A204.1 (cell line): ENCODE data around the gene PCDHB11.
A peak's percentile ranks its signal among the peaks of the same experiment; 100 is the strongest.
"Not testable (repeated sequence)": the region's sequence is repeated elsewhere in the genome, so short reads cannot be mapped to it uniquely, and the experiment has no call there.

Source experiments
- FAIRE-seq: peaks from 2 replicates; lab custom pipeline; 2012; peaks lifted over from hg19 to GRCh38; lab: Jason Lieb, UNC

The PCDHB11 gene

GRCh38 chr5:141186897-141187512 is 12.4 kb upstream of the PCDHB11 start, which contains the start of gene PCDHB9:
Gene PCDHB9 (plus strand): TSS chr5:141187161. CDS start chr5:141187319, 158 bp downstream.
- no peak for FAIRE-seq

GRCh38 chr5:141188682-141189081 is 10.7 kb upstream of the PCDHB11 start:
- not testable (repeated sequence) for FAIRE-seq

GRCh38 chr5:141189131-141189530 is 10.3 kb upstream of the PCDHB11 start:
- not testable (repeated sequence) for FAIRE-seq

- no peak for FAIRE-seq
Observed at GRCh38 chr5:141192110-141192725, 7.2 kb upstream of the PCDHB11 start, which contains the start of gene PCDHB10. Gene PCDHB10 (plus strand): TSS chr5:141192353. CDS start chr5:141192553, 200 bp downstream.

- FAIRE-seq, result not testable (repeated sequence)
Observed at GRCh38 chr5:141194332-141194731, 5.1 kb upstream of the PCDHB11 start.

GRCh38 chr5:141196363-141196762 is 3.1 kb upstream of the PCDHB11 start:
- no peak for FAIRE-seq

- FAIRE-seq, result not testable (repeated sequence)
Observed at GRCh38 chr5:141201126-141201525, 1.7 kb downstream of the PCDHB11 start.

- FAIRE-seq, result not testable (repeated sequence)
Observed at GRCh38 chr5:141201646-141202045, 2.2 kb downstream of the PCDHB11 start.

GRCh38 chr5:141208478-141208877 is 9.1 kb downstream of the PCDHB11 start, which contains the start of gene PCDHB12:
Gene PCDHB12 (plus strand): TSS chr5:141208719. CDS start chr5:141208908, 189 bp downstream.
- no peak for FAIRE-seq

- FAIRE-seq, result not testable (repeated sequence)
Observed at GRCh38 chr5:141210281-141210680, 10.9 kb downstream of the PCDHB11 start.

GRCh38 chr5:141210849-141211248 is 11.4 kb downstream of the PCDHB11 start:
- FAIRE-seq, result not testable (repeated sequence)

- FAIRE-seq, result not testable (repeated sequence)
Observed at GRCh38 chr5:141213656-141214339, 14.4 kb downstream of the PCDHB11 start, which contains the start of gene PCDHB13. Gene PCDHB13 (plus strand): TSS chr5:141213919. CDS start chr5:141214124, 205 bp downstream.

- not testable (repeated sequence) for FAIRE-seq
Observed at GRCh38 chr5:141214583-141214982, 15.2 kb downstream of the PCDHB11 start.

GRCh38 chr5:141215504-141215903 is 16.1 kb downstream of the PCDHB11 start:
- FAIRE-seq, result not testable (repeated sequence)

- not testable (repeated sequence) for FAIRE-seq
Observed at GRCh38 chr5:141216035-141216434, 16.6 kb downstream of the PCDHB11 start.

- peak; percentile 98 for FAIRE-seq
Observed at GRCh38 chr5:141223112-141223783, 23.8 kb downstream of the PCDHB11 start, which contains the start of gene PCDHB14. Gene PCDHB14 (plus strand): TSS chr5:141223343. CDS start chr5:141223506, 163 bp downstream.

GRCh38 chr5:141224844-141225243 is 25.4 kb downstream of the PCDHB11 start:
- FAIRE-seq, result not testable (repeated sequence)

- FAIRE-seq, result not testable (repeated sequence)
Observed at GRCh38 chr5:141225421-141225820, 26.0 kb downstream of the PCDHB11 start.

- no peak for FAIRE-seq
Observed at GRCh38 chr5:141234109-141234667, 34.8 kb downstream of the PCDHB11 start.

- not testable (repeated sequence) for FAIRE-seq
Observed at GRCh38 chr5:141235922-141236321, 36.5 kb downstream of the PCDHB11 start.

GRCh38 chr5:141236516-141237313 is 37.3 kb downstream of the PCDHB11 start:
- no peak for FAIRE-seq
